Body of pancreas (tissue), 4 donors: Measurements from ENCODE around the gene RCCD1. TPM values are rescaled to one million over a fixed set of nuclear protein-coding genes. Genes with fewer than 3 reads are reported as not detected.

Source experiments
- ATAC-seq: fragments of 150-250 bp; one replicate; pipeline ENCODE4 v1.9.1; 2016
- DNase-seq, 4 donors: peaks; one replicate each; pipeline ENCODE4 v3.0.0-alpha.2; 2019
- H3K27ac ChIP-seq, 4 donors: fragments of 200-600 bp; sonication (generic); 1 replicate in 3 of 4; 2 replicates in 1 of 4; pipeline versions ENCODE4 v1.5.1 to v1.6.1; 2016 to 2019; ENCODE audit warnings: mild to moderate bottlenecking in 1 of 4, mixed read lengths in 1 of 4, moderate library complexity in 1 of 4
- H3K27me3 ChIP-seq, 2 donors: fragments of 200-600 bp; sonication (generic); one replicate each; pipeline ENCODE4 v1.6.0; 2016; ENCODE audit warnings: mild to moderate bottlenecking in 1 of 2
- H3K36me3 ChIP-seq, 2 donors: fragments of 200-600 bp; sonication (generic); replicated peaks in 1 of 2; 2 replicates each; pipeline ENCODE4 v1.5.1; 2016; ENCODE audit warnings: low read depth in 2 of 2; ENCODE audit not compliant: insufficient read depth in 1 of 2
- H3K4me1 ChIP-seq: fragments of 200-600 bp; sonication (generic); one replicate; pipeline ENCODE4 v1.6.0; 2016
- H3K4me3 ChIP-seq, 2 donors: fragments of 200-600 bp; sonication (generic); 1 replicate in 1 of 2; 2 replicates in 1 of 2; pipeline ENCODE4 v1.5.1; 2016 to 2019
- H3K9me3 ChIP-seq, 3 donors: fragments of 200-600 bp; sonication (generic); 1 replicate in 2 of 3; 2 replicates in 1 of 3; pipeline ENCODE4 v1.5.1; 2016
- CTCF ChIP-seq, 7 experiments: fragments of 450-650 bp in 4 of 7; fragments of 200-600 bp in 3 of 7; sonication (generic) in 3 of 7; IDR thresholded peaks; one replicate each; pipeline ENCODE4 v1.5.1; 2016 to 2019; ENCODE audit warnings: antibody characterized with exemption in 7 of 7
- POLR2A ChIP-seq, 3 donors: fragments of 450-650 bp; IDR thresholded peaks; one replicate each; pipeline ENCODE4 v1.6.1; 2016; ENCODE audit warnings: antibody characterized with exemption in 3 of 3, mild to moderate bottlenecking in 2 of 3
- WGBS, 2 donors: methylation state at CpG; one replicate each; pipeline ENCODE4 v1.1.5; 2017; 5-methylcytosine and 5-hydroxymethylcytosine counted together
- intact Hi-C: fragments of 100-400 bp; cut with DNase I; formaldehyde crosslinking; loops from one replicate; pipeline ENCODE4 v1.15.1; 2023
- total RNA-seq, 2 donors: library from RNA; depleted of rRNA; stranded (reverse); fragments of >200 nt; gene quantifications; one replicate each; pipeline ENCODE4 v1.1.0, GENCODE V29; 2016

RCCD1 gene
- 10 to 100 TPM; 13.7 to 21.4 TPM for total RNA-seq

- peak; percentile 92 for ATAC-seq
- peaks cover 0 to 11% of the 10 kb centered on the region in 2 donors for H3K36me3 ChIP-seq
- H3K27me3 ChIP-seq: no peaks in the 10 kb centered on the region
- 1 to 9% methylated on average over 13 to 69 of the region's 69 CpGs for WGBS, 2 donors
- intact Hi-C loops: loop anchor here (5.0 kb wide), 1 partner anchor 87 kb away; no protein-coding TSS in a partner anchor
- H3K4me1 ChIP-seq: peaks cover 31% of the 10 kb centered on the region
- DNase-seq: peak; percentile 94 to 97 (median 96)
- no peak for TF ChIP-seq CTCF (IDR thresholded peaks at IDR 0.05)
- TF ChIP-seq POLR2A (IDR thresholded peaks at IDR 0.05): peak; percentile 35 to 79 (median 79)
- no peaks in the 10 kb centered on the region for H3K9me3 ChIP-seq
- peak within 1 kb of the TSS; percentile 39 to 60 for H3K4me3 ChIP-seq
- H3K27ac ChIP-seq: peak within 1 kb of the TSS; percentile 72 to 98 (median 92)
Measured at GRCh38 chr15:90954712-90955623, at the start of gene RCCD1. RCCD1 (plus strand) TSS chr15:90954884; CDS start chr15:90956735, 1,851 bp downstream.

GRCh38 chr15:90905306-90906180 lies 49.1 kb upstream of the RCCD1 start:
- no peaks in the 10 kb centered on the region for H3K9me3 ChIP-seq
- no peak for DNase-seq
- peaks cover 6 to 21% of the 10 kb centered on the region in 2 donors for H3K36me3 ChIP-seq
- H3K4me3 ChIP-seq: no peak overlapping the region
- ATAC-seq: no peak
- WGBS, 2 donors: 82 to 86% methylated on average over 28 of the region's 28 CpGs
- peaks cover 57% of the 10 kb centered on the region for H3K4me1 ChIP-seq
- H3K27ac ChIP-seq: peak overlapping the region; percentile 43 to 96 (median 73)
- no peaks in the 10 kb centered on the region for H3K27me3 ChIP-seq
- intact Hi-C loops: no loop called here
- TF ChIP-seq POLR2A (IDR thresholded peaks at IDR 0.05) (no peak), CTCF (IDR thresholded peaks at IDR 0.05) (no peak)

- ATAC-seq (peak; percentile 50), DNase-seq (peak; percentile 90 to 93 (median 92))
- TF ChIP-seq CTCF (IDR thresholded peaks at IDR 0.05) (no peak), POLR2A (IDR thresholded peaks at IDR 0.05) (peak; percentile 22 to 70 (median 61))
- Histone ChIP-seq H3K27me3 (no peaks in the 10 kb centered on the region), H3K27ac (peak overlapping the region; percentile 43 to 96 (median 73)), H3K9me3 (no peaks in the 10 kb centered on the region), H3K36me3 (peaks cover 13 to 28% of the 10 kb centered on the region in 2 donors), H3K4me3 (no peak overlapping the region), H3K4me1 (peaks cover 56% of the 10 kb centered on the region)
- intact Hi-C loops: no loop called here
- WGBS, 2 donors: 63 to 66% methylated on average over 10 to 11 of the region's 11 CpGs
Measured at GRCh38 chr15:90906181-90906849, 48.4 kb upstream of the RCCD1 start.

GRCh38 chr15:90907051-90907660 lies 47.5 kb upstream of the RCCD1 start:
- Histone ChIP-seq H3K27me3 (no peaks in the 10 kb centered on the region), H3K36me3 (peaks cover 21 to 37% of the 10 kb centered on the region in 2 donors), H3K27ac (peak overlapping the region in 2 of 4 donors; percentile 72 to 96), H3K4me1 (peaks cover 47% of the 10 kb centered on the region), H3K9me3 (no peaks in the 10 kb centered on the region), H3K4me3 (no peak overlapping the region)
- DNase-seq (no peak), ATAC-seq (no peak)
- intact Hi-C loops: no loop called here
- WGBS, 2 donors: 83 to 95% methylated on average over 6 to 15 of the region's 15 CpGs
- no peak for TF ChIP-seq CTCF (IDR thresholded peaks at IDR 0.05)
- TF ChIP-seq POLR2A (IDR thresholded peaks at IDR 0.05): no peak
